ENCODE results near the gene FBXO3. TPM values are rescaled to one million over a fixed set of nuclear protein-coding genes. Genes with fewer than 3 reads are reported as not detected.

The FBXO3 gene
- total and polyA plus RNA-seq, 2 of the 8 experiments (the other 6 are each of a cell fraction or from before 2014, with no cell fraction given), result 15.9 to 25.7 TPM

- TF ChIP-seq ATF2 (IDR thresholded peaks at IDR 0.05; ENCODE audit: low read length), result no peak
- TF ChIP-seq SAP30 (IDR thresholded peaks at IDR 0.05; ENCODE audit: insufficient read depth, insufficient replicate concordance, low read length), result peak; percentile 64
- TF ChIP-seq TAF1 (IDR thresholded peaks at IDR 0.05; ENCODE audit: low read depth, low read length), result peak; percentile 57; the same call in 1 of the 2 replicates
- no peak for TF ChIP-seq RXRA (IDR thresholded peaks at IDR 0.05; ENCODE audit: insufficient read depth, low read depth, low read length)
- TF ChIP-seq CEBPB (IDR thresholded peaks at IDR 0.05; ENCODE audit: low read depth, low read length), result no peak
- no peak for TF ChIP-seq SIX5 (IDR thresholded peaks at IDR 0.05; ENCODE audit: low read depth, low read length)
- TF ChIP-seq NRF1 (IDR thresholded peaks at IDR 0.05; ENCODE audit: low read depth, low read length), result no peak
- no peak for TF ChIP-seq RAD21 (IDR thresholded peaks at IDR 0.05 in 1 of 2, conservative IDR thresholded peaks at IDR 0.05 in 1 of 2; ENCODE audit: low read depth in 2 of 2, low read length in 2 of 2)
- TF ChIP-seq KDM1A (IDR thresholded peaks at IDR 0.05; ENCODE audit: borderline replicate concordance, low read length), result no peak
- 0 out of 2 replicates have a peak, but pooled peaks have one; percentile 26 for TF ChIP-seq SUZ12 (IDR thresholded peaks at IDR 0.05; ENCODE audit: low read length)
- TF ChIP-seq CREB1 (IDR thresholded peaks at IDR 0.05), result no peak
- TF ChIP-seq HDAC6 (IDR thresholded peaks at IDR 0.05; ENCODE audit: low read depth, low read length), result no peak
- TF ChIP-seq KDM4A (IDR thresholded peaks at IDR 0.05; ENCODE audit: low read depth, low read length, severe bottlenecking), result no peak
- TF ChIP-seq EZH2 (IDR thresholded peaks at IDR 0.05; ENCODE audit: low read depth, low read length, severe bottlenecking), result peak; percentile 31
- TF ChIP-seq GABPA (IDR thresholded peaks at IDR 0.05; ENCODE audit: borderline replicate concordance, insufficient read depth, low read length), result no peak
- TF ChIP-seq EP300 (IDR thresholded peaks at IDR 0.05; ENCODE audit: borderline replicate concordance in 1 of 2, low read depth in 2 of 2, low read length in 2 of 2), result no peak
- TF ChIP-seq CBX8 (IDR thresholded peaks at IDR 0.05; ENCODE audit: borderline replicate concordance, low read depth, low read length), result no peak
- 0 out of 2 replicates have a peak, but pooled peaks have one; percentile 38 for TF ChIP-seq YY1 (IDR thresholded peaks at IDR 0.05; ENCODE audit: low read depth, low read length)
- TF ChIP-seq BRCA1 (IDR thresholded peaks at IDR 0.05; ENCODE audit: low read depth, low read length), result no peak
- no peak for TF ChIP-seq JUND (IDR thresholded peaks at IDR 0.05; ENCODE audit: low read length)
These were observed 38.8 kb downstream of the FBXO3 start (continued) for GRCh38 chr11:33735271-33736147.

Measured in H1 (cell line).